ENCODE data around the gene LRP1.

DNA sequence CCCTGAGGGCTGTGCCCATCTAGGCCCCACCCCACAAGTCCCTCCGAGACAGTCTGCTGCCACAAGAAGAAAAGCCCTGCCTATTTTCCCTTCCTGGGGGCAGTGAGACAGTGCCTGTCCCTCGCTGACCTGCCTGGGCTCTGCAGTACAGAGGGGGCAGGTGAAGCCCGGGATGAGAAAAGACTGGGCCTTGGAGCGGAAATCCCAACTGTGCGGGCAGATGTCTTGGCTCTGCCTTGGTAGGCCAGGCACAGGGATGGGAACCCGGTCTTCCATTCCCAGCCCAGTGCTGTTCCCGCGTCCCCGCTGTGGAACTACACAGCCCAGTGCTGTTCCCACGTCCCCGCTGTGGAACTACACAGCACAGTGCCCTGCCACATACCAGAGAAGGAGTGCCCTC is 75.5 kb downstream of the LRP1 start:
- TF ChIP-seq, protein P1, sequence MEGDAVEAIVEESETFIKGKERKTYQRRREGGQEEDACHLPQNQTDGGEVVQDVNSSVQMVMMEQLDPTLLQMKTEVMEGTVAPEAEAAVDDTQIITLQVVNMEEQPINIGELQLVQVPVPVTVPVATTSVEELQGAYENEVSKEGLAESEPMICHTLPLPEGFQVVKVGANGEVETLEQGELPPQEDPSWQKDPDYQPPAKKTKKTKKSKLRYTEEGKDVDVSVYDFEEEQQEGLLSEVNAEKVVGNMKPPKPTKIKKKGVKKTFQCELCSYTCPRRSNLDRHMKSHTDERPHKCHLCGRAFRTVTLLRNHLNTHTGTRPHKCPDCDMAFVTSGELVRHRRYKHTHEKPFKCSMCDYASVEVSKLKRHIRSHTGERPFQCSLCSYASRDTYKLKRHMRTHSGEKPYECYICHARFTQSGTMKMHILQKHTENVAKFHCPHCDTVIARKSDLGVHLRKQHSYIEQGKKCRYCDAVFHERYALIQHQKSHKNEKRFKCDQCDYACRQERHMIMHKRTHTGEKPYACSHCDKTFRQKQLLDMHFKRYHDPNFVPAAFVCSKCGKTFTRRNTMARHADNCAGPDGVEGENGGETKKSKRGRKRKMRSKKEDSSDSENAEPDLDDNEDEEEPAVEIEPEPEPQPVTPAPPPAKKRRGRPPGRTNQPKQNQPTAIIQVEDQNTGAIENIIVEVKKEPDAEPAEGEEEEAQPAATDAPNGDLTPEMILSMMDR (conservative IDR thresholded peaks at IDR 0.05; ENCODE audit: low read length), result no peak
- TF ChIP-seq EZH2phosphoT487 (IDR thresholded peaks at IDR 0.05; ENCODE audit: borderline replicate concordance), result no peak

Data from Loucy (cell line).